Pulmonary artery endothelial cell (primary cell): Measurements from ENCODE around the gene MC2R. TPM values are rescaled to one million over a fixed set of nuclear protein-coding genes. Genes with fewer than 3 reads are reported as not detected.
"Not testable (repeated sequence)": the region's sequence is repeated elsewhere in the genome, so short reads cannot be mapped to it uniquely, and the experiment has no call there.

Experiments
- DNase-seq: peaks from one replicate; pipeline ENCODE4 v3.0.0-alpha.2; 2011; ENCODE audit warnings: low read depth, low spot score
- total RNA-seq: library from RNA; depleted of rRNA; stranded (reverse); fragments of >200 nt; gene quantifications from 2 replicates; pipeline ENCODE4 v1.2.3, GENCODE V29; 2014

The MC2R gene
- total RNA-seq, 1 donor from 2014 or later: not detected

- DNase-seq: no peak
Measured at GRCh38 chr18:13893418-13893760, 21.9 kb downstream of the MC2R start.

- no peak for DNase-seq
Measured at GRCh38 chr18:13892098-13892497, 23.2 kb downstream of the MC2R start.

GRCh38 chr18:13890761-13891361, 24.5 kb downstream of the MC2R start:
- no peak for DNase-seq

GRCh38 chr18:13889671-13890070, 25.7 kb downstream of the MC2R start:
- no peak for DNase-seq

GRCh38 chr18:13888191-13888716, 27.1 kb downstream of the MC2R start:
- no peak for DNase-seq

GRCh38 chr18:13885009-13885408, 30.3 kb downstream of the MC2R start:
- no peak for DNase-seq

- no peak for DNase-seq
Measured at GRCh38 chr18:13879937-13880336, 35.4 kb downstream of the MC2R start.

GRCh38 chr18:13879492-13879891, 35.8 kb downstream of the MC2R start:
- DNase-seq: no peak

- no peak for DNase-seq
Measured at GRCh38 chr18:13878857-13879256, 36.5 kb downstream of the MC2R start.

- no peak for DNase-seq
Measured at GRCh38 chr18:13877157-13877556, 38.2 kb downstream of the MC2R start.

GRCh38 chr18:13874558-13874957, 40.8 kb downstream of the MC2R start:
- no peak for DNase-seq

GRCh38 chr18:13872932-13873331, 42.4 kb downstream of the MC2R start:
- no peak for DNase-seq

- DNase-seq: no peak
Measured at GRCh38 chr18:13872373-13872772, 43.0 kb downstream of the MC2R start.

GRCh38 chr18:13871701-13872100, 43.6 kb downstream of the MC2R start:
- no peak for DNase-seq

- DNase-seq: no peak
Measured at GRCh38 chr18:13868501-13869271, 46.6 kb downstream of the MC2R start.

GRCh38 chr18:13862898-13863297, 52.4 kb downstream of the MC2R start:
- DNase-seq: not testable (repeated sequence)

GRCh38 chr18:13849791-13850190, 65.5 kb downstream of the MC2R start:
- DNase-seq: no peak

GRCh38 chr18:13836559-13836958, 78.8 kb downstream of the MC2R start:
- DNase-seq: no peak

GRCh38 chr18:13835202-13835601, 80.1 kb downstream of the MC2R start:
- no peak for DNase-seq

GRCh38 chr18:13834496-13835015, 80.8 kb downstream of the MC2R start:
- no peak for DNase-seq
